ENCODE results near the gene SPNS3.

The SPNS3 gene

GRCh38 chr17:4527566-4528125, 93.9 kb downstream of the SPNS3 start:
- in situ Hi-C loops (cut with MboI; ENCODE audit: low sequenced_read_pairs, unreplicated experiment), result no loop called here
- no peak for DNase-seq (ENCODE audit: low spot score)
- TF ChIP-seq, protein P1, sequence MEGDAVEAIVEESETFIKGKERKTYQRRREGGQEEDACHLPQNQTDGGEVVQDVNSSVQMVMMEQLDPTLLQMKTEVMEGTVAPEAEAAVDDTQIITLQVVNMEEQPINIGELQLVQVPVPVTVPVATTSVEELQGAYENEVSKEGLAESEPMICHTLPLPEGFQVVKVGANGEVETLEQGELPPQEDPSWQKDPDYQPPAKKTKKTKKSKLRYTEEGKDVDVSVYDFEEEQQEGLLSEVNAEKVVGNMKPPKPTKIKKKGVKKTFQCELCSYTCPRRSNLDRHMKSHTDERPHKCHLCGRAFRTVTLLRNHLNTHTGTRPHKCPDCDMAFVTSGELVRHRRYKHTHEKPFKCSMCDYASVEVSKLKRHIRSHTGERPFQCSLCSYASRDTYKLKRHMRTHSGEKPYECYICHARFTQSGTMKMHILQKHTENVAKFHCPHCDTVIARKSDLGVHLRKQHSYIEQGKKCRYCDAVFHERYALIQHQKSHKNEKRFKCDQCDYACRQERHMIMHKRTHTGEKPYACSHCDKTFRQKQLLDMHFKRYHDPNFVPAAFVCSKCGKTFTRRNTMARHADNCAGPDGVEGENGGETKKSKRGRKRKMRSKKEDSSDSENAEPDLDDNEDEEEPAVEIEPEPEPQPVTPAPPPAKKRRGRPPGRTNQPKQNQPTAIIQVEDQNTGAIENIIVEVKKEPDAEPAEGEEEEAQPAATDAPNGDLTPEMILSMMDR (IDR thresholded peaks at IDR 0.05; ENCODE audit: borderline replicate concordance, control extremely low read depth, extremely low read depth, insufficient read depth, missing control alignments), result no peak

DNA sequence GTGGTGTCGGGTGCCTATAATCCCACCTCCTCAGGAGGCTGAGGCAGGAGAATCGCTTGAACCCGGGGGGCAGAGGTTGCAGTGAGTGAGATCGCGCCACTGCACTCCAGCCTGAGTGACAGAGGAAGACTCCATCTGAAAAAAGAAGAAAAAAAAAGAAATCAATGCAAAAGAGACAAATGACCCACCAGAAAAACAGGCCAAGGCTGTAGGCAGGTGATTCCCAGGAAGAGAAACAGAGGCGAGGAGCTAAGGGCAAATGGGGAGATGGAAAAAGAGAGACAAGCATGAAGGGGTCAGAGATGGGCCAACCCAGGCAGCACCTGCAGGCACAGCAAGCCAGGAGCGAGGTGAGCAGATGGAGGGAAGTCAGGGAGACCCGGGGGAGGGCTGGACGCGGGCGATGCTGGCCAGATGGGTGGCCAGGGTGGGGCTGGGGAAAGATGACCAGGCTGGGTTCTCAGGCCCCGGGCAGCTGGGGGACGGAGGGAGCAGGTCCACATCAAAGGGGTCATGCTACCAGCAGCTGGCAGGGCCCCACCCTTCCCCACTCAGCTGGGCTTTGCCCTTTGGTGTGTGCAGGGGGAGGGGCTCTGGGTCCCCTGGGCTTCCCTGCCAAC, 95.9 kb downstream of the SPNS3 start:
- in situ Hi-C loops (cut with MboI; ENCODE audit: low sequenced_read_pairs, unreplicated experiment), result no loop called here
- no peak for DNase-seq (ENCODE audit: low spot score)
- TF ChIP-seq, protein P1 (IDR thresholded peaks at IDR 0.05; ENCODE audit: borderline replicate concordance, control extremely low read depth, extremely low read depth, insufficient read depth, missing control alignments), result no peak

DNA sequence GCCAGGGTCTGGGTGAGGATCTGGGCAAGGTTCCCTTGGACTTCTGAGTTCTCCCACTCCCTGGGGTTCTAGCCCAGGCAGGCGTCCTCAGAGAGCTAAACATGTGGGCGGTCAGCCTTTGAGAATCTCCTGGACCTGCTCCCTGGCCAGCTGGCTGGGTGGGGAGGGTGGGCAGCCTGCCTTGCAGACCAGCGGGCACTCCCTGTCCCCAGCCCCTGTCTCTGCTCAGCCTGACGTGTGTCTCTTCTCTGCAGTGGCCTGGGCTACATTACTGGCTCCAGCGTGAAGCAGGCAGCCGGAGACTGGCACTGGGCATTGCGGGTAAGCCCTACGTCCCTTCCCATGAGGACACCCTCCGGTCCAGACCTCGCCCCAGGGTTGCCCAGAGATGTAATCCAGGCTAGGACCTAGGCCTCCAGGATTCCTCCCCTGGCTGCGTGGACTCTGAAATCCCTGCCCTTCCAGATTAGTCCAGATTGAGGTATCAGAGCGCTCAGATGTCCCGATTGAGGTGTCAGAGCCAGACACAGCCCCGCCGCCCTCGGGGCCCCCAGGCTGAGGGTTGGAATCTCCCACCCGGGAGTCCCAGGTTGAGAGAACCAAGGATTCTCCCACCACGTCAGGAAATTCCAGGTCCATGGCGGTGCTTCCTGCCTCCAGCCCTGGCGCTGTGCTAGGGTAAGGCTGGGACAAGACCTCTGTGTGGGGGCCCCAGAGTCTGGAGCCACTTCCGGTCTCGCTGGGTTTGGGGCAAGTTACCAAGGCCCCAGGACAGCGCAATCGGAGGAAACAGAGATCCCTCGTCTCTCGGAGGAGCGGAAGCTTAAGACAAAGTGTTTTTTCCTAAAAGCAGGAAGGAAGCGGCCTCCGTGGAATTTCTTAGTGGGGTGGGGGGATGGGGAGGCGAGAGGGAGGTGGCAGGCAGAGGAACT, 97.3 kb downstream of the SPNS3 start:
- no peak for DNase-seq (ENCODE audit: low spot score)
- TF ChIP-seq, protein P1 (IDR thresholded peaks at IDR 0.05; ENCODE audit: borderline replicate concordance, control extremely low read depth, extremely low read depth, insufficient read depth, missing control alignments), result no peak
- in situ Hi-C loops (cut with MboI; ENCODE audit: low sequenced_read_pairs, unreplicated experiment), result no loop called here

- TF ChIP-seq, protein P1 (IDR thresholded peaks at IDR 0.05; ENCODE audit: borderline replicate concordance, control extremely low read depth, extremely low read depth, insufficient read depth, missing control alignments), result no peak
- in situ Hi-C loops (cut with MboI; ENCODE audit: low sequenced_read_pairs, unreplicated experiment), result no loop called here
- no peak for DNase-seq (ENCODE audit: low spot score)
Observed at GRCh38 chr17:4531988-4532736, 98.4 kb downstream of the SPNS3 start.

DNA sequence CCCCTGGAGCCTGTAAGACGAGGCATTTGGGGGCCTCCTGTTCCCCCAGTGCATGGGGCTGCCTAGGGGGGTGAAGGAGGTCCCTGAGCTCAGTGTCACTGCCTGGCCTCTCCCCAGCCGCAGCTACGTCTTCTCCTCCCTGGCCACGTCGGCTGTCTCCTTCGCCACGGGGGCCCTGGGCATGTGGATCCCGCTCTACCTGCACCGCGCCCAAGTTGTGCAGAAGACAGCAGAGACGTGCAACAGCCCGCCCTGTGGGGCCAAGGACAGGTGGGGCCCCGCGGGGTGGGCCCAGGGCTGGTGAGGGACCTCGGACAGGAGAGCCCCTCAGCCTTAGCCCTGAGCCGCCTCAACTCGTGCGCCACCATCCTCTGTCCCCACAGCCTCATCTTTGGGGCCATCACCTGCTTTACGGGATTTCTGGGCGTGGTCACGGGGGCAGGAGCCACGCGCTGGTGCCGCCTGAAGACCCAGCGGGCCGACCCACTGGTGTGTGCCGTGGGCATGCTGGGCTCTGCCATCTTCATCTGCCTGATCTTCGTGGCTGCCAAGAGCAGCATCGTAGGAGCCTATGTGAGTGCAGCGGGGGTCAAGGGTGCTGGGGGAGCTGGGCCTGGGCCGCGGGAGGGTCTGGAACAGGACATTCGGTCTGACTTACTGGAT, 99.3 kb downstream of the SPNS3 start:
- TF ChIP-seq, protein P1 (IDR thresholded peaks at IDR 0.05; ENCODE audit: borderline replicate concordance, control extremely low read depth, extremely low read depth, insufficient read depth, missing control alignments), result no peak
- in situ Hi-C loops (cut with MboI; ENCODE audit: low sequenced_read_pairs, unreplicated experiment), result no loop called here
- no peak for DNase-seq (ENCODE audit: low spot score)

All from GM13976 (cell line).